ENCODE measurements around the gene ZNF440. TPM values are rescaled to one million over a fixed set of nuclear protein-coding genes. Genes with fewer than 3 reads are reported as not detected.

ZNF440 gene
- total RNA-seq, 2 donors from 2014 or later: 3.4 to 4.5 TPM

DNA sequence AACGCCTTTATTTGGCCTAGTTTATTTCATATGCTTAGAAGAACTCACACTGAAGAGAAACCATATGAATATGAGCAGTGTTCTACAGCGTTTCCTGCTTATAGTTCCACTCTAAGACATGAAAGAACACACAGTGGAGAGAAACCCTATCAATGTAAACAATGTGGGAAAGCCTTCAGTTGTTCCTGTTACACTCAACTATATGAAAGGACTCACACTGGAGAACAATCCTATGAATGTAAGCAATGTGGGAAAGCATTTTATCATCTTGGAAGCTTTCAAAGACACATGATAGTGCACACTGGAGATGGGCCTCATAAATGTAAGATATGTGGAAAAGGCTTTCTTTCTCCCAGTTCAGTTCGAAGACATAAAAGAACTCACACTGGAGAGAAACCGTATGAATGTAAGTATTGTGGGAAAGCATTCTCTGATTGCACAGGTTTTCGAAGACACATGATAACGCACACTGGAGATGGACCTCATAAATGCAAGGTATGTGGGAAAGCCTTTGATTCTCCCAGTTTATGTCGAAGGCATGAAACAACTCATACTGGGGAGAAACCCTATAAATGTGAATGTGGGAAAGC is 33.5 kb upstream of the ZNF440 start:
- H3K36me3 ChIP-seq: peaks cover 57% of the 10 kb centered on the region
- H3K4me3 ChIP-seq: no peak overlapping the region

GRCh38 chr19:11781295-11782057 is 32.6 kb upstream of the ZNF440 start:
- TF ChIP-seq CTCF (IDR thresholded peaks at IDR 0.05): no peak
- Histone ChIP-seq H3K27ac (no peak overlapping the region), H3K9me3 (peaks cover 42 to 80% of the 10 kb centered on the region in 2 donors), H3K27me3 (no peaks in the 10 kb centered on the region), H3K36me3 (peaks cover 57% of the 10 kb centered on the region), H3K4me1 (no peaks in the 10 kb centered on the region), H3K4me3 (no peak overlapping the region)
- DNase-seq (ENCODE audit: low spot score): no peak

More for the DNA sequence above, 33.5 kb upstream of the ZNF440 start:
- Histone ChIP-seq H3K4me1 (no peaks in the 10 kb centered on the region), H3K27me3 (no peaks in the 10 kb centered on the region), H3K9me3 (peaks cover 42 to 82% of the 10 kb centered on the region in 2 donors), H3K27ac (no peak overlapping the region)
- no peak for TF ChIP-seq CTCF (IDR thresholded peaks at IDR 0.05)
- no peak for DNase-seq (ENCODE audit: low spot score)

DNA sequence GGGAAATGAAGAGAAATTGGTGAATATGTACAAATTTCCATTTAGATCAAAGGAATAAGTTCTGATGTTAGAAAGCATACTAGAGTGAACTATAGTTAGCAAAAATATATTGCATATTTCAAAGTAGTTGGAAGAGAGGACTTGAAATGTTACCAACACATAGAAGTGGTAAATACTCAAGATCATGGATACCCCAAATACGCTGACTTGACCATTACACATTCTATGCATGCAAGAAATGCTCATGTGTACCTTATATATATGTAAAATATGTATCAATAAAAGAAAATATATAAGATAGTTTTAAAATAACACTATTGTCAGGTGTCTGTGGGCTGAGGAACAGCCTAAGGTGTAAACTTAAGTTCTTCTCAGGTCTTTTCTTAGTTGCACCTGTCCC is 30.3 kb upstream of the ZNF440 start:
- TF ChIP-seq CTCF (IDR thresholded peaks at IDR 0.05): no peak
- Histone ChIP-seq H3K9me3 (peaks cover 42 to 89% of the 10 kb centered on the region in 2 donors), H3K4me3 (no peak overlapping the region), H3K27me3 (no peaks in the 10 kb centered on the region), H3K36me3 (peaks cover 38% of the 10 kb centered on the region), H3K27ac (no peak overlapping the region), H3K4me1 (no peaks in the 10 kb centered on the region)
- no peak for DNase-seq (ENCODE audit: low spot score)

DNA sequence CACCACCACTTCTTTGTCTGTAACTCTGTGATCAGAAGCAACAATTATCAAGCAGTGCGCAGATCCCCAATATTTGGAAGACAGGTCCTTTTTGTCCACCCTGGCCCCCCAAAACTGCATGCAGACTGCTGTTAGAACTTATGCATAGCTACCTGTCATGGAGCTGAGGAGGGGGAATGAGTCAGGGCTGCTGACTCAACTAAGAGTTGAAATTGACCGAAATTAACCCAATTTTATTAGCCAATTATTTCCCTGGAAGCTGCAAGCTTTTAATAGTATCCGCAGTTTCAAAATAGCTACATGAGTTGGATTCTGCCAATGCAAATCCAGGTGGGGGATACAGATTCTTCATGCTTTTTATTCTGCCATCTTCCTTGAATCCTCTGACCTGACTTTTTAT is 29.7 kb upstream of the ZNF440 start:
- Histone ChIP-seq H3K36me3 (peaks cover 32% of the 10 kb centered on the region), H3K27me3 (no peaks in the 10 kb centered on the region), H3K4me3 (no peak overlapping the region), H3K27ac (no peak overlapping the region), H3K4me1 (no peaks in the 10 kb centered on the region), H3K9me3 (peaks cover 42 to 88% of the 10 kb centered on the region in 2 donors)
- TF ChIP-seq CTCF (IDR thresholded peaks at IDR 0.05): no peak
- no peak for DNase-seq (ENCODE audit: low spot score)

GRCh38 chr19:11787536-11787935 is 26.5 kb upstream of the ZNF440 start:
- peaks cover under 1% of the 10 kb centered on the region for H3K36me3 ChIP-seq
- no peak for TF ChIP-seq CTCF (IDR thresholded peaks at IDR 0.05)
- no peaks in the 10 kb centered on the region for H3K27me3 ChIP-seq
- H3K4me1 ChIP-seq: no peaks in the 10 kb centered on the region
- no peak overlapping the region for H3K4me3 ChIP-seq
- peaks cover 14 to 63% of the 10 kb centered on the region in 2 donors for H3K9me3 ChIP-seq
- no peak overlapping the region for H3K27ac ChIP-seq
- DNase-seq (ENCODE audit: low spot score): no peak

Measured in right atrium auricular region (tissue), 2 donors.